Measurements from ENCODE around the gene HSCB. TPM values are rescaled to one million over a fixed set of nuclear protein-coding genes. Genes with fewer than 3 reads are reported as not detected.

Gene HSCB
- total and polyA plus RNA-seq, 9 of the 15 experiments (the other 6 are each of a cell fraction or from before 2014, with no cell fraction given), result 2.6 to 13.1 (median 8.6) TPM

DNA sequence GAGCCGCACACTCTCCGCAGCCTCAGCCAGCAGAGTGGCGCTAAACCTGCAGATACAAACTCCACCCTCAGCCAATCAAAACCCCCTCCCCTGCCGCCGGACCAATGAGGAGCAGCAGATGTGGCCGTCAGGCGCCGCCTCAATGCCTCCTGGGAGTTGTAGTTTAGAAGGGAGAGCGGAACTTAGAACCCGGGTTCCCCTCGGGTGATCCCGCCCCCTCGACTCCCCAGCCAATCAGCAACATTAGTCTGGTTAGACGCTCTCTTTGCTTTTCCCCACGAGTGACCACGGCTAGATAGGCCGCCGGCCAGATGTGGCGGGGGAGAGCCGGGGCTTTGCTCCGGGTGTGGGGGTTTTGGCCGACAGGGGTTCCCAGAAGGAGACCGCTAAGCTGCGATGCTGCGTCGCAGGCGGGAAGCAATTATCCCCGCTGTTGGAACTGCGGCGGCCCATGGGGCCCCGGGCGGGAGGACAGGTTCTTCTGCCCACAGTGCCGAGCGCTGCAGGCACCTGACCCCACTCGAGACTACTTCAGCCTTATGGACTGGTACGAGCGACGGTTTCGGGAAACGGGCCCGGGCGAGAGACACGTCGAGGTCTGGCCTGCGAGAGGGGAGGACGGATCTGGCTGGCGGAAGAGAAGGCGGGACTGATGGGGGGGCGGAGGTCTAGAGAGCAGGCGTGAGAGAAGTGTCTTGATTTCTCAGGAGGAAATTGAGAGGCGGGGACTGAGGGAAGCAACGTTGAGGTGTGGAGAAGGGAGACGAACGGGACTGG, at the start of gene HSCB, which contains the start of gene CHEK2 (continued):
- TF ChIP-seq, protein P1, sequence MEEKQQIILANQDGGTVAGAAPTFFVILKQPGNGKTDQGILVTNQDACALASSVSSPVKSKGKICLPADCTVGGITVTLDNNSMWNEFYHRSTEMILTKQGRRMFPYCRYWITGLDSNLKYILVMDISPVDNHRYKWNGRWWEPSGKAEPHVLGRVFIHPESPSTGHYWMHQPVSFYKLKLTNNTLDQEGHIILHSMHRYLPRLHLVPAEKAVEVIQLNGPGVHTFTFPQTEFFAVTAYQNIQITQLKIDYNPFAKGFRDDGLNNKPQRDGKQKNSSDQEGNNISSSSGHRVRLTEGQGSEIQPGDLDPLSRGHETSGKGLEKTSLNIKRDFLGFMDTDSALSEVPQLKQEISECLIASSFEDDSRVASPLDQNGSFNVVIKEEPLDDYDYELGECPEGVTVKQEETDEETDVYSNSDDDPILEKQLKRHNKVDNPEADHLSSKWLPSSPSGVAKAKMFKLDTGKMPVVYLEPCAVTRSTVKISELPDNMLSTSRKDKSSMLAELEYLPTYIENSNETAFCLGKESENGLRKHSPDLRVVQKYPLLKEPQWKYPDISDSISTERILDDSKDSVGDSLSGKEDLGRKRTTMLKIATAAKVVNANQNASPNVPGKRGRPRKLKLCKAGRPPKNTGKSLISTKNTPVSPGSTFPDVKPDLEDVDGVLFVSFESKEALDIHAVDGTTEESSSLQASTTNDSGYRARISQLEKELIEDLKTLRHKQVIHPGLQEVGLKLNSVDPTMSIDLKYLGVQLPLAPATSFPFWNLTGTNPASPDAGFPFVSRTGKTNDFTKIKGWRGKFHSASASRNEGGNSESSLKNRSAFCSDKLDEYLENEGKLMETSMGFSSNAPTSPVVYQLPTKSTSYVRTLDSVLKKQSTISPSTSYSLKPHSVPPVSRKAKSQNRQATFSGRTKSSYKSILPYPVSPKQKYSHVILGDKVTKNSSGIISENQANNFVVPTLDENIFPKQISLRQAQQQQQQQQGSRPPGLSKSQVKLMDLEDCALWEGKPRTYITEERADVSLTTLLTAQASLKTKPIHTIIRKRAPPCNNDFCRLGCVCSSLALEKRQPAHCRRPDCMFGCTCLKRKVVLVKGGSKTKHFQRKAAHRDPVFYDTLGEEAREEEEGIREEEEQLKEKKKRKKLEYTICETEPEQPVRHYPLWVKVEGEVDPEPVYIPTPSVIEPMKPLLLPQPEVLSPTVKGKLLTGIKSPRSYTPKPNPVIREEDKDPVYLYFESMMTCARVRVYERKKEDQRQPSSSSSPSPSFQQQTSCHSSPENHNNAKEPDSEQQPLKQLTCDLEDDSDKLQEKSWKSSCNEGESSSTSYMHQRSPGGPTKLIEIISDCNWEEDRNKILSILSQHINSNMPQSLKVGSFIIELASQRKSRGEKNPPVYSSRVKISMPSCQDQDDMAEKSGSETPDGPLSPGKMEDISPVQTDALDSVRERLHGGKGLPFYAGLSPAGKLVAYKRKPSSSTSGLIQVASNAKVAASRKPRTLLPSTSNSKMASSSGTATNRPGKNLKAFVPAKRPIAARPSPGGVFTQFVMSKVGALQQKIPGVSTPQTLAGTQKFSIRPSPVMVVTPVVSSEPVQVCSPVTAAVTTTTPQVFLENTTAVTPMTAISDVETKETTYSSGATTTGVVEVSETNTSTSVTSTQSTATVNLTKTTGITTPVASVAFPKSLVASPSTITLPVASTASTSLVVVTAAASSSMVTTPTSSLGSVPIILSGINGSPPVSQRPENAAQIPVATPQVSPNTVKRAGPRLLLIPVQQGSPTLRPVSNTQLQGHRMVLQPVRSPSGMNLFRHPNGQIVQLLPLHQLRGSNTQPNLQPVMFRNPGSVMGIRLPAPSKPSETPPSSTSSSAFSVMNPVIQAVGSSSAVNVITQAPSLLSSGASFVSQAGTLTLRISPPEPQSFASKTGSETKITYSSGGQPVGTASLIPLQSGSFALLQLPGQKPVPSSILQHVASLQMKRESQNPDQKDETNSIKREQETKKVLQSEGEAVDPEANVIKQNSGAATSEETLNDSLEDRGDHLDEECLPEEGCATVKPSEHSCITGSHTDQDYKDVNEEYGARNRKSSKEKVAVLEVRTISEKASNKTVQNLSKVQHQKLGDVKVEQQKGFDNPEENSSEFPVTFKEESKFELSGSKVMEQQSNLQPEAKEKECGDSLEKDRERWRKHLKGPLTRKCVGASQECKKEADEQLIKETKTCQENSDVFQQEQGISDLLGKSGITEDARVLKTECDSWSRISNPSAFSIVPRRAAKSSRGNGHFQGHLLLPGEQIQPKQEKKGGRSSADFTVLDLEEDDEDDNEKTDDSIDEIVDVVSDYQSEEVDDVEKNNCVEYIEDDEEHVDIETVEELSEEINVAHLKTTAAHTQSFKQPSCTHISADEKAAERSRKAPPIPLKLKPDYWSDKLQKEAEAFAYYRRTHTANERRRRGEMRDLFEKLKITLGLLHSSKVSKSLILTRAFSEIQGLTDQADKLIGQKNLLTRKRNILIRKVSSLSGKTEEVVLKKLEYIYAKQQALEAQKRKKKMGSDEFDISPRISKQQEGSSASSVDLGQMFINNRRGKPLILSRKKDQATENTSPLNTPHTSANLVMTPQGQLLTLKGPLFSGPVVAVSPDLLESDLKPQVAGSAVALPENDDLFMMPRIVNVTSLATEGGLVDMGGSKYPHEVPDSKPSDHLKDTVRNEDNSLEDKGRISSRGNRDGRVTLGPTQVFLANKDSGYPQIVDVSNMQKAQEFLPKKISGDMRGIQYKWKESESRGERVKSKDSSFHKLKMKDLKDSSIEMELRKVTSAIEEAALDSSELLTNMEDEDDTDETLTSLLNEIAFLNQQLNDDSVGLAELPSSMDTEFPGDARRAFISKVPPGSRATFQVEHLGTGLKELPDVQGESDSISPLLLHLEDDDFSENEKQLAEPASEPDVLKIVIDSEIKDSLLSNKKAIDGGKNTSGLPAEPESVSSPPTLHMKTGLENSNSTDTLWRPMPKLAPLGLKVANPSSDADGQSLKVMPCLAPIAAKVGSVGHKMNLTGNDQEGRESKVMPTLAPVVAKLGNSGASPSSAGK (IDR thresholded peaks at IDR 0.05), result peak; percentile 66; the same call in 1 of the 2 replicates
- TF ChIP-seq, protein P2, sequence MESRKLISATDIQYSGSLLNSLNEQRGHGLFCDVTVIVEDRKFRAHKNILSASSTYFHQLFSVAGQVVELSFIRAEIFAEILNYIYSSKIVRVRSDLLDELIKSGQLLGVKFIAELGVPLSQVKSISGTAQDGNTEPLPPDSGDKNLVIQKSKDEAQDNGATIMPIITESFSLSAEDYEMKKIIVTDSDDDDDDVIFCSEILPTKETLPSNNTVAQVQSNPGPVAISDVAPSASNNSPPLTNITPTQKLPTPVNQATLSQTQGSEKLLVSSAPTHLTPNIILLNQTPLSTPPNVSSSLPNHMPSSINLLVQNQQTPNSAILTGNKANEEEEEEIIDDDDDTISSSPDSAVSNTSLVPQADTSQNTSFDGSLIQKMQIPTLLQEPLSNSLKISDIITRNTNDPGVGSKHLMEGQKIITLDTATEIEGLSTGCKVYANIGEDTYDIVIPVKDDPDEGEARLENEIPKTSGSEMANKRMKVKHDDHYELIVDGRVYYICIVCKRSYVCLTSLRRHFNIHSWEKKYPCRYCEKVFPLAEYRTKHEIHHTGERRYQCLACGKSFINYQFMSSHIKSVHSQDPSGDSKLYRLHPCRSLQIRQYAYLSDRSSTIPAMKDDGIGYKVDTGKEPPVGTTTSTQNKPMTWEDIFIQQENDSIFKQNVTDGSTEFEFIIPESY (CRISPR knock-in tag; IDR thresholded peaks at IDR 0.05), result no peak; the same call in 1 of the 2 replicates
- TF ChIP-seq ZNF212 (CRISPR knock-in tag; IDR thresholded peaks at IDR 0.05) (no peak), ZNF324 (CRISPR knock-in tag; IDR thresholded peaks at IDR 0.05) (no peak), CBFB (CRISPR knock-in tag; IDR thresholded peaks at IDR 0.05) (no peak), FOXA3 (CRISPR knock-in tag; conservative IDR thresholded peaks at IDR 0.05 in 1 of 2, IDR thresholded peaks at IDR 0.05 in 1 of 2) (no peak), POLR2G (IDR thresholded peaks at IDR 0.05; ENCODE audit: low read depth, low read length) (peak; percentile 84), BCOR (IDR thresholded peaks at IDR 0.05) (peak; percentile 17; the same call in 1 of the 2 replicates), SRF (CRISPR knock-in tag; IDR thresholded peaks at IDR 0.05) (no peak; a peak in 1 of 4 replicates)
- TF ChIP-seq, protein P3, sequence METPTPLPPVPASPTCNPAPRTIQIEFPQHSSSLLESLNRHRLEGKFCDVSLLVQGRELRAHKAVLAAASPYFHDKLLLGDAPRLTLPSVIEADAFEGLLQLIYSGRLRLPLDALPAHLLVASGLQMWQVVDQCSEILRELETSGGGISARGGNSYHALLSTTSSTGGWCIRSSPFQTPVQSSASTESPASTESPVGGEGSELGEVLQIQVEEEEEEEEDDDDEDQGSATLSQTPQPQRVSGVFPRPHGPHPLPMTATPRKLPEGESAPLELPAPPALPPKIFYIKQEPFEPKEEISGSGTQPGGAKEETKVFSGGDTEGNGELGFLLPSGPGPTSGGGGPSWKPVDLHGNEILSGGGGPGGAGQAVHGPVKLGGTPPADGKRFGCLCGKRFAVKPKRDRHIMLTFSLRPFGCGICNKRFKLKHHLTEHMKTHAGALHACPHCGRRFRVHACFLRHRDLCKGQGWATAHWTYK (CRISPR knock-in tag; IDR thresholded peaks at IDR 0.05), result no peak

Data from K562 (cell line).